GM19468 (cell line): ENCODE measurements around the gene IFNAR2.
A peak's percentile ranks its signal among the peaks of the same experiment; 100 is the strongest.
"Not testable (repeated sequence)": the region's sequence is repeated elsewhere in the genome, so short reads cannot be mapped to it uniquely, and the experiment has no call there.

Source experiments
- ATAC-seq: cut with Tn5 transposase; IDR thresholded peaks from one replicate; pipeline ENCODE4 v1.9.1; 2021; ENCODE audit warnings: mild to moderate bottlenecking, moderate library complexity, moderate number of reproducible peaks; ENCODE audit not compliant: unreplicated experiment; ENCODE audit errors: extremely low read depth

Gene IFNAR2

DNA sequence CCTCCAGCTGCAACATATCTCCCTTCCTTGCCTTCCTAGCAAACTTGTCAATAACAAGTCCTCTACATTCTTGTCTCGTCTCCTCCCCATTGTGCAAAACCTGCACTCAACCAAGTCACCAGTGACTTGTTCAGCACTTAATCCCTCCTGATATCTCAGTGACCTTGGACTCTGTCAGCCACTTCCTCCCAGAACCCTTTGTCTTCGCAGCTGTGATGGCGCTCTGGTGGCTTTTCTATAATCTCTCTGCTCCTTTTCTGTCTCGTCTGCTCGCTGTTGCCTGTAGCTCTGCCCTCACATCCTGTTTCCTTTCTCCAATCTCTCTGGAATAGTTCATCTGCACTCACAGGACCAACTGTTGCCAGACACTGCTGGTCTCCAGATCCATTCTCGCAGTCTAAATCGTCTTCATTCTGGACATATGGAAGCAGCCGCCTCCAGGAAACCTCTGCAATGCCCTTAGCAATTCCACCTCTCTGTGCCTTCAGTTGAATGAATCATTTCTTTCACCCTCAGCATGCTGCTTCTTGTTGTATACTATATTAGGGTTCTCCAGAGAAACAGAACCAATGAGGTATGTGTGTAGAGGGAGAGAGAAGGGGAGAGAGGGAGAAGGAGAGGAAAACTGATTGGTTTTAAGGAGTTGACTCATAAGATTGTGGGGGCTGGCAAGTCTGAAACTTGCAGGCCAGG is 17.4 kb upstream of the IFNAR2 start:
- ATAC-seq: no peak

DNA sequence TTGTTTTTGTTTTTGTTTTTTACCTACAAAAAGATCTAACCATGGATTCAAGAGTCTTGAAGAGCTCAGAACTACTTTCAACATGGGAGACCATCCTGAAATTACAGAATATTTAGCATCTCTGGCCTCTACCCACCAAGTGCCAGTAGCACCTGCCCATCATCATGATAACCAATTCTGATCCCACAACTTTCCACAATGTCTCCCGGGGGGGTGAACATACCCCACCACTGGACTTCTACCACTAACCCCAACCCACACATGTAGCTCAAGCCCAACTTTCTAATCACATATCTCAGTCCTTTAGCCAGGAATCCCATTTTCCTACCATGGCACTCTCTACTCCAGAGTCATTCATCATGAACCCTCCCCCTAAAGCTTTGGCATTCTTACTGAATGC is 15.7 kb upstream of the IFNAR2 start:
- ATAC-seq: no peak

DNA sequence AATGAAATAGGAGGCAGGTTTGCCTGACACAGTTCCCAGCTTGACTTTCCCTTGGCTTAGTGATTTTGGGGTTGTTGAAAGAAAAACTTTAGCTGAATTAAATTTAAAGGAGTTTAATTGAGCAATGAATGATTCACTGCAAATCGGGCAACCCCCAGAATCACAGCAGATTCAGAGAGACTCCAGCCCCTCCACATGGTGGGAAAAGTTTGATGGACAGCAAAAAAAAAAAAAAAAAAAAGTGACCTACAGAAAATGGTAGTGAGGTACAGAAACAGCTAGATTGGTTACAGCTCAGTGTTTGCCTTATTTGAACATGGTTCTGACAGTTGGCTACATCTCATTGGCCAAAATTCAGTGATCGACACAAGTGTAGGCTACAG is 12.6 kb upstream of the IFNAR2 start:
- ATAC-seq: no peak

GRCh38 chr21:33219300-33219699 is 10.4 kb upstream of the IFNAR2 start:
- no peak for ATAC-seq

DNA sequence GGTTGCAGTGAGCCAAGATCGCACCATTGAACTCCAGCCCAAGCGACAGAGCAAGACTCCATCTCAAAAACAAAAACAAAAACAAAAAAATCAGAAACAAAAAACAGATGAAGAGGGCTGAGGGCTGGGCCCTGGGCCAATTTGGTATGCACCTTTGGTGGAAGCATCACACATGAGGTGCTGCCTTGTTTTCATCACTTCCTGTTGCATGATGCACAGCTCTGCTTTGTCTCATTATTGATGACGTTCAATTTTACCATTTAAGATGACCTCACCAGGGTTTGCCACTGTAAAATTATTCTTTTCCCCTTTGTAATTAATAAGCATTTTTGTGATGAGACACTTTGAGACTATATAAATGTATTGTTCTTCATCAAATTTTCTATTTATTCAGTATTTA is 9.8 kb upstream of the IFNAR2 start:
- no peak for ATAC-seq

DNA sequence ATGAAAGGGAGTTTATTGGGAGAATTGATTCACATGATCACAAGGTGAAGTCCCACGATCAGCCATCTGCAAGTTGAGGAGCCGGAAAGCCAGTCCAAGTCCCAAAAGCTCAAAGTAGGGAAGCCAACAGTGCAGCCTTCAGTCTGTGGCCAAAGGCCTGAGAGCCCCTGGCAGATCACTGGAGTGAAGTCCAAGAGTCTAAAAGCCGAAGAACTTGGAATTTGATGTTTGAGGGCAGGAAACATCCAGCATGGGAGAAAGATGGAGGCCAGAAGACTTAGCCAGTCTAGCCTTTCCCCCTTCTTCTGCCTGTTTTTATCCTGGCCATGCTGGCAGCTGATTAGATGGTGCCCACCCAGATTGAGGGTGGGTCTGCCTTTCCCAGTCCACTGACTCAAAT is 4.4 kb upstream of the IFNAR2 start:
- not testable (repeated sequence) for ATAC-seq

- no peak for ATAC-seq
Measured at GRCh38 chr21:33228455-33228854, 1.3 kb upstream of the IFNAR2 start.

GRCh38 chr21:33229099-33229783 is 497 bp upstream of the IFNAR2 start:
- ATAC-seq: no peak

GRCh38 chr21:33230545-33231324 is 997 bp downstream of the IFNAR2 start:
- no peak for ATAC-seq

- ATAC-seq: no peak
Measured at GRCh38 chr21:33231526-33231925, 1.8 kb downstream of the IFNAR2 start.

GRCh38 chr21:33232291-33233034 is 2.7 kb downstream of the IFNAR2 start:
- ATAC-seq: no peak

GRCh38 chr21:33234635-33235520 is 5.1 kb downstream of the IFNAR2 start:
- ATAC-seq: no peak

- ATAC-seq: no peak
Measured at GRCh38 chr21:33236013-33236686, 6.4 kb downstream of the IFNAR2 start.

- ATAC-seq: no peak
Measured at GRCh38 chr21:33236766-33237165, 7.0 kb downstream of the IFNAR2 start.

DNA sequence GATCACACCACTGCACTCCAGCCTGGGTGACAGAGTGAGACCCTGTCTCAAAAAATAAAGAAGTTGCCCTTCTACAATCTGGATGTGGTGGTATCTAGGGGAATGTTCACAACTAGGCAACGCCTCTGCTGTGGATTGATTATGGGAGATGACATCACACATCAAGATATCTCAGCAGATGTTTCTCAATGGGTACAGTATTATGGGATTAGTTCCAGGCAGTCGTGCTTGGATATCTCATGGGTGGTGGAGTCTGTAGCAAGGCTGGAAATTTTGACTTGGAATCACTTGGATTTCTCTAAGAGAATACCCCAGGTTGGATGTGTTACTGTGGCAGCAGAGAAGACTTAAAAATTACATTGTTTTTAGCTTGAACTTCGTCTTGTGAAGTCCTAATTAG is 7.7 kb downstream of the IFNAR2 start:
- ATAC-seq: no peak

DNA sequence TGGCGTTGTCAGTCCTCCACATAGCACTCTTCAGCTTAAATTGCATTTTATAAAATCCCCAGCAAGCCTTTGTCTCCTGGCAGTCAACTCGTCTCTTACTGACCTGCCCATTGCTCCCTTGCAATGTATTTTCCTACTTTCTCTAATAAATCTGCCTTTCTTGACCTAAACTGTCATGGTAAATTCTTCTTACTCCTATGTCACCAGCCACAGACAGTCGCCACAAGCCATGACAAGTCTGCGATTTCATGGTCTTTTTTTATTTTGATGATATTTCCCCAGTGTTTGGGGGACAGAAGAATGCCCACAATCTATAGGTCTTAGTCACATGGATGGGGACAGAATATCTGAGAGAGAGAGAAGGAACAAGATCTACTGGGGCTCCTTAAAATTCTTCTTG is 8.4 kb downstream of the IFNAR2 start:
- ATAC-seq: no peak

GRCh38 chr21:33238565-33239255 is 9.0 kb downstream of the IFNAR2 start:
- ATAC-seq: peak; percentile 59

DNA sequence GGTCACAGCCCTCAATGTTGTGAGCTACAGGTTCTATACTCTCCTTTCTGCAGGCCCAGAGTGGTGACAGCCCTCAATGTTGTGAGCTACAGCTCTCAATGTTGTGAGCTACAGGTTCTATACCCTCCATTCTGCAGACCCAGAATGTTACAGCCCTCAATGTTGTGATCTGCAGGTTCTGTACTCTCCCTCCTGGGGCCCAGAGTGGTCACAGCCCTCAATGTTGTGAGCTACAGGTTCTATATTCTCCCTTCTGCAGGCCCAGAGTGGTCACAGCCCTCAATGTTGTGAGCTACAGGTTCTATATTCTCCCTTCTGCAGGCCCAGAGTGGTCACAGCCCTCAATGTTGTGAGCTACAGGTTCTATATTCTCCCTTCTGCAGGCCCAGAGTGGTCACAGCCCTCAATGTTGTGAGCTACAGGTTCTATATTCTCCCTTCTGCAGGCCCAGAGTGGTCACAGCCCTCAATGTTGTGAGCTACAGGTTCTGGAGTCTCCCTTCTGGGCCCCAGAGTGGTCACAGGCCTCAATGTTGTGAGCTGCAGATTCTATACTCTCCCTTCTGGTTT is 9.9 kb downstream of the IFNAR2 start:
- ATAC-seq: not testable (repeated sequence)
